ENCODE data around the gene AQP12A. TPM values are rescaled to one million over a fixed set of nuclear protein-coding genes. Genes with fewer than 3 reads are reported as not detected.

The AQP12A gene
- total RNA-seq, 1 donor from 2014 or later, result not detected

- H3K27me3 Mint-ChIP-seq (ENCODE audit: low read depth), result no peaks in the 10 kb centered on the region
- no peak for TF ChIP-seq CTCF (IDR thresholded peaks at IDR 0.05; ENCODE audit: unreplicated experiment)
- no peak for DNase-seq (ENCODE audit: low spot score in 2 of 2, unreplicated experiment in 2 of 2)
- no peak overlapping the region for H3K4me3 Mint-ChIP-seq
- peaks cover 3% of the 10 kb centered on the region for H3K36me3 Mint-ChIP-seq
- H3K27ac Mint-ChIP-seq, result no peak overlapping the region
- no peaks in the 10 kb centered on the region for H3K9me3 Mint-ChIP-seq
- H3K4me1 Mint-ChIP-seq, result no peaks in the 10 kb centered on the region
Measured at GRCh38 chr2:240722376-240722775, 30.7 kb downstream of the AQP12A start.

- H3K27ac Mint-ChIP-seq, result no peak overlapping the region
- no peak for DNase-seq (ENCODE audit: low spot score in 2 of 2, unreplicated experiment in 2 of 2)
- no peaks in the 10 kb centered on the region for H3K9me3 Mint-ChIP-seq
- TF ChIP-seq CTCF (IDR thresholded peaks at IDR 0.05; ENCODE audit: unreplicated experiment), result no peak
- no peak overlapping the region for H3K4me3 Mint-ChIP-seq
- peaks cover 3% of the 10 kb centered on the region for H3K36me3 Mint-ChIP-seq
- no peaks in the 10 kb centered on the region for H3K27me3 Mint-ChIP-seq (ENCODE audit: low read depth)
- H3K4me1 Mint-ChIP-seq, result no peaks in the 10 kb centered on the region
Measured at GRCh38 chr2:240722796-240723735, 31.4 kb downstream of the AQP12A start.

GRCh38 chr2:240723851-240724250, 32.2 kb downstream of the AQP12A start:
- Mint-ChIP-seq H3K9me3 (no peaks in the 10 kb centered on the region), H3K27ac (no peak overlapping the region), H3K4me3 (no peak overlapping the region), H3K36me3 (peaks cover 3% of the 10 kb centered on the region), H3K4me1 (no peaks in the 10 kb centered on the region), H3K27me3 (ENCODE audit: low read depth) (no peaks in the 10 kb centered on the region)
- TF ChIP-seq CTCF (IDR thresholded peaks at IDR 0.05; ENCODE audit: unreplicated experiment), result no peak
- DNase-seq (ENCODE audit: low spot score in 2 of 2, unreplicated experiment in 2 of 2), result no peak

GRCh38 chr2:240724431-240724830, 32.8 kb downstream of the AQP12A start:
- Mint-ChIP-seq H3K36me3 (peaks cover 3% of the 10 kb centered on the region), H3K9me3 (no peaks in the 10 kb centered on the region), H3K27me3 (ENCODE audit: low read depth) (no peaks in the 10 kb centered on the region), H3K27ac (no peak overlapping the region), H3K4me1 (no peaks in the 10 kb centered on the region), H3K4me3 (no peak overlapping the region)
- no peak for DNase-seq (ENCODE audit: low spot score in 2 of 2, unreplicated experiment in 2 of 2)
- TF ChIP-seq CTCF (IDR thresholded peaks at IDR 0.05; ENCODE audit: unreplicated experiment), result no peak

GRCh38 chr2:240725266-240725665, 33.6 kb downstream of the AQP12A start:
- H3K4me3 Mint-ChIP-seq, result no peak overlapping the region
- TF ChIP-seq CTCF (IDR thresholded peaks at IDR 0.05; ENCODE audit: unreplicated experiment), result no peak
- peaks cover 3% of the 10 kb centered on the region for H3K36me3 Mint-ChIP-seq
- no peaks in the 10 kb centered on the region for H3K27me3 Mint-ChIP-seq (ENCODE audit: low read depth)
- DNase-seq (ENCODE audit: low spot score in 2 of 2, unreplicated experiment in 2 of 2), result no peak
- H3K4me1 Mint-ChIP-seq, result no peaks in the 10 kb centered on the region
- no peak overlapping the region for H3K27ac Mint-ChIP-seq
- no peaks in the 10 kb centered on the region for H3K9me3 Mint-ChIP-seq

All from mesothelial cell of epicardium (in vitro differentiated cells).